Keratinocyte (primary cell): ENCODE measurements around the gene HLX. TPM values are rescaled to one million over a fixed set of nuclear protein-coding genes. Genes with fewer than 3 reads are reported as not detected.

Source experiments
- DNase-seq: peaks from one replicate; pipeline ENCODE4 v3.0.0-alpha.2; 2011; ENCODE audit warnings: low read depth, missing footprints, low spot score
- FAIRE-seq: peaks from 2 replicates; lab custom pipeline; 2011; peaks lifted over from hg19 to GRCh38; lab: Jason Lieb, UNC
- H2AFZ ChIP-seq: 2 replicates; pipeline ENCODE4 v1.6.0; 2012; ENCODE audit warnings: low read length, control low read depth, inconsistent platforms; ENCODE audit not compliant: control insufficient read depth
- H3K27ac ChIP-seq: 2 replicates; pipeline ENCODE4 v1.5.1; 2011; ENCODE audit warnings: low read length; ENCODE audit not compliant: control insufficient read depth, insufficient read depth
- H3K27me3 ChIP-seq: 3 replicates; pipeline ENCODE4 v1.6.0; 2011; ENCODE audit warnings: low read length; ENCODE audit not compliant: control insufficient read depth, insufficient read depth; ENCODE audit errors: extremely low read depth
- H3K36me3 ChIP-seq, 2 experiments: 2 replicates in 1 of 2; 3 replicates in 1 of 2; pipeline ENCODE4 v1.5.1; 2011; ENCODE audit warnings: low read length in 2 of 2, mild to moderate bottlenecking in 1 of 2; ENCODE audit not compliant: control insufficient read depth in 2 of 2, insufficient read depth in 2 of 2; ENCODE audit errors: extremely low read depth in 1 of 2
- H3K4me1 ChIP-seq: 3 replicates; pipeline ENCODE4 v1.5.1; 2011; ENCODE audit warnings: low read length; ENCODE audit not compliant: control insufficient read depth, insufficient read depth; ENCODE audit errors: extremely low read depth
- H3K4me2 ChIP-seq: 3 replicates; pipeline ENCODE4 v1.6.0; 2011; ENCODE audit warnings: low read depth, low read length; ENCODE audit not compliant: control insufficient read depth, insufficient read depth; ENCODE audit errors: extremely low read depth
- H3K4me3 ChIP-seq, 3 experiments: fragments of 200-600 bp in 1 of 3; sonication (generic) in 1 of 3; 2 replicates in 2 of 3; 3 replicates in 1 of 3; pipeline ENCODE4 v1.5.1; 2011 to 2016; ENCODE audit warnings: low read length in 3 of 3, mild to moderate bottlenecking in 3 of 3, control low read depth in 2 of 3, inconsistent platforms in 1 of 3, low read depth in 1 of 3, mixed read lengths in 1 of 3, mixed run types in 1 of 3, moderate library complexity in 1 of 3; ENCODE audit not compliant: control insufficient read depth in 2 of 3, insufficient read depth in 2 of 3; ENCODE audit errors: extremely low read depth in 1 of 3
- H3K79me2 ChIP-seq: 2 replicates; pipeline ENCODE4 v1.6.0; 2012; ENCODE audit warnings: low read length; ENCODE audit not compliant: control insufficient read depth, insufficient read depth
- H3K9ac ChIP-seq: 3 replicates; pipeline ENCODE4 v1.6.0; 2011; ENCODE audit warnings: low read length; ENCODE audit not compliant: control insufficient read depth, insufficient read depth; ENCODE audit errors: extremely low read depth
- H3K9me1 ChIP-seq: 3 replicates; pipeline ENCODE4 v1.6.0; 2011; ENCODE audit warnings: low read length; ENCODE audit not compliant: control insufficient read depth, insufficient read depth; ENCODE audit errors: extremely low read depth
- H3K9me3 ChIP-seq: 2 replicates; pipeline ENCODE4 v1.5.1; 2012; ENCODE audit warnings: low read depth, low read length; ENCODE audit not compliant: control insufficient read depth
- H4K20me1 ChIP-seq: 3 replicates; pipeline ENCODE4 v1.6.0; 2011; ENCODE audit warnings: low read length; ENCODE audit not compliant: control insufficient read depth, insufficient read depth; ENCODE audit errors: extremely low read depth
- EZH2 ChIP-seq: IDR thresholded peaks from one replicate; pipeline ENCODE4 v1.6.1; 2012; ENCODE audit warnings: inconsistent platforms, mild to moderate bottlenecking, low read length, moderate library complexity
- dilution Hi-C: fragments of 300-500 bp; cut with MboI; formaldehyde crosslinking; loops from one replicate; pipeline ENCODE4 v1.7.0; 2020; ENCODE audit warnings: low sequenced_read_pairs; ENCODE audit not compliant: extremely low pct_ligation_motif_present
- polyA minus RNA-seq, 3 experiments: library from RNA; depleted of rRNA, polyadenylated mRNA; stranded (reverse); fragments of >200 nt; gene quantifications; 1 replicate in 1 of 3; 2 replicates in 1 of 3; 3 replicates in 1 of 3; pipeline ENCODE4 v1.2.3, GENCODE V29; 2011
- polyA plus RNA-seq, 5 experiments: library from polyadenylated mRNA; depleted of rRNA in 3 of 5; stranded (reverse) in 3 of 5; stranded (forward) in 1 of 5; unstranded in 1 of 5; fragments of >200 nt; gene quantifications; 1 replicate in 1 of 5; 2 replicates in 3 of 5; 3 replicates in 1 of 5; pipeline versions ENCODE4 v1.2.1 to v1.2.3, GENCODE V29; 2011 to 2012; ENCODE audit warnings: missing spikeins in 2 of 5, low read depth in 1 of 5, low replicate concordance in 1 of 5
- TF ChIP-seq, protein P1 (sequence below), 3 experiments: IDR thresholded peaks in 1 of 3; conservative IDR thresholded peaks in 1 of 3; optimal IDR thresholded peaks in 1 of 3; 2 replicates in 2 of 3; 3 replicates in 1 of 3; pipeline versions ENCODE3 to v1.5.1; 2011; ENCODE audit warnings: low read length in 3 of 3, mild to moderate bottlenecking in 3 of 3, moderate library complexity in 2 of 3, control low read depth in 1 of 3, inconsistent platforms in 1 of 3; ENCODE audit not compliant: insufficient read depth in 2 of 3; ENCODE audit errors: extremely low read depth in 1 of 3

The HLX gene, protein sequence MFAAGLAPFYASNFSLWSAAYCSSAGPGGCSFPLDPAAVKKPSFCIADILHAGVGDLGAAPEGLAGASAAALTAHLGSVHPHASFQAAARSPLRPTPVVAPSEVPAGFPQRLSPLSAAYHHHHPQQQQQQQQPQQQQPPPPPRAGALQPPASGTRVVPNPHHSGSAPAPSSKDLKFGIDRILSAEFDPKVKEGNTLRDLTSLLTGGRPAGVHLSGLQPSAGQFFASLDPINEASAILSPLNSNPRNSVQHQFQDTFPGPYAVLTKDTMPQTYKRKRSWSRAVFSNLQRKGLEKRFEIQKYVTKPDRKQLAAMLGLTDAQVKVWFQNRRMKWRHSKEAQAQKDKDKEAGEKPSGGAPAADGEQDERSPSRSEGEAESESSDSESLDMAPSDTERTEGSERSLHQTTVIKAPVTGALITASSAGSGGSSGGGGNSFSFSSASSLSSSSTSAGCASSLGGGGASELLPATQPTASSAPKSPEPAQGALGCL
- polyA plus RNA-seq, result not detected in 3 replicates
- not detected for polyA plus RNA-seq (2011; ENCODE audit: low read depth)
- not detected in 2 replicates for polyA plus RNA-seq (2011; cell fraction: cytosol; rRNA removed)
- not detected in 2 replicates for polyA plus RNA-seq (2011; cell fraction: nucleus; rRNA removed)
- not detected in 2 replicates for polyA plus RNA-seq (2012; ENCODE audit: low replicate concordance)
- not detected in 3 replicates for polyA minus RNA-seq
- not detected for polyA minus RNA-seq (2011; cell fraction: cytosol; rRNA and poly(A)+ RNA removed)
- not detected in 2 replicates for polyA minus RNA-seq (2011; cell fraction: nucleus; rRNA and poly(A)+ RNA removed)

- no peak for DNase-seq
- no peak for FAIRE-seq
Measured at GRCh38 chr1:220879076-220879508, at the start of gene HLX. HLX (plus strand) TSS chr1:220879443; CDS start chr1:220879858, 415 bp downstream.

GRCh38 chr1:220833436-220833835 is 45.8 kb upstream of the HLX start:
- H3K4me3 ChIP-seq, result no peak overlapping the region
- dilution Hi-C loops, result no loop called here
- no peaks in the 10 kb centered on the region for H3K9me3 ChIP-seq
- no peak overlapping the region for H3K9ac ChIP-seq
- H4K20me1 ChIP-seq, result no peaks in the 10 kb centered on the region
- FAIRE-seq, result no peak
- no peaks in the 10 kb centered on the region for H3K36me3 ChIP-seq
- no peak overlapping the region for H2AFZ ChIP-seq
- no peak for DNase-seq
- no peaks in the 10 kb centered on the region for H3K4me1 ChIP-seq
- H3K79me2 ChIP-seq, result no peaks in the 10 kb centered on the region
- no peak overlapping the region for H3K4me2 ChIP-seq
- H3K9me1 ChIP-seq, result no peaks in the 10 kb centered on the region
- no peaks in the 10 kb centered on the region for H3K27me3 ChIP-seq
- no peak overlapping the region for H3K27ac ChIP-seq
- TF ChIP-seq EZH2, result no peak
- TF ChIP-seq, protein P1, sequence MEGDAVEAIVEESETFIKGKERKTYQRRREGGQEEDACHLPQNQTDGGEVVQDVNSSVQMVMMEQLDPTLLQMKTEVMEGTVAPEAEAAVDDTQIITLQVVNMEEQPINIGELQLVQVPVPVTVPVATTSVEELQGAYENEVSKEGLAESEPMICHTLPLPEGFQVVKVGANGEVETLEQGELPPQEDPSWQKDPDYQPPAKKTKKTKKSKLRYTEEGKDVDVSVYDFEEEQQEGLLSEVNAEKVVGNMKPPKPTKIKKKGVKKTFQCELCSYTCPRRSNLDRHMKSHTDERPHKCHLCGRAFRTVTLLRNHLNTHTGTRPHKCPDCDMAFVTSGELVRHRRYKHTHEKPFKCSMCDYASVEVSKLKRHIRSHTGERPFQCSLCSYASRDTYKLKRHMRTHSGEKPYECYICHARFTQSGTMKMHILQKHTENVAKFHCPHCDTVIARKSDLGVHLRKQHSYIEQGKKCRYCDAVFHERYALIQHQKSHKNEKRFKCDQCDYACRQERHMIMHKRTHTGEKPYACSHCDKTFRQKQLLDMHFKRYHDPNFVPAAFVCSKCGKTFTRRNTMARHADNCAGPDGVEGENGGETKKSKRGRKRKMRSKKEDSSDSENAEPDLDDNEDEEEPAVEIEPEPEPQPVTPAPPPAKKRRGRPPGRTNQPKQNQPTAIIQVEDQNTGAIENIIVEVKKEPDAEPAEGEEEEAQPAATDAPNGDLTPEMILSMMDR (optimal IDR thresholded peaks at IDR 0.05 in 1 of 3, IDR thresholded peaks at IDR 0.05 in 1 of 3, conservative IDR thresholded peaks at IDR 0.05 in 1 of 3; ENCODE audit: extremely low read depth in 1 of 3, insufficient read depth in 2 of 3, low read length in 3 of 3), result no peak

More at GRCh38 chr1:220879076-220879508, at the start of gene HLX:
- Histone ChIP-seq H3K27ac (no peak within 1 kb of the TSS), H3K79me2 (no peaks in the 10 kb centered on the region), H4K20me1 (no peaks in the 10 kb centered on the region), H3K36me3 (no peaks in the 10 kb centered on the region), H3K4me3 (peak within 1 kb of the TSS; percentile 47 to 61 (median 61)), H3K27me3 (peaks cover 84% of the 10 kb centered on the region), H3K9me1 (no peaks in the 10 kb centered on the region), H3K9ac (no peak within 1 kb of the TSS), H3K4me2 (peak within 1 kb of the TSS; percentile 69), H2AFZ (peak within 1 kb of the TSS; percentile 51), H3K9me3 (peaks cover 2% of the 10 kb centered on the region), H3K4me1 (peaks cover 10% of the 10 kb centered on the region)
- TF ChIP-seq, protein P1 (optimal IDR thresholded peaks at IDR 0.05 in 1 of 3, IDR thresholded peaks at IDR 0.05 in 1 of 3, conservative IDR thresholded peaks at IDR 0.05 in 1 of 3; ENCODE audit: extremely low read depth in 1 of 3, insufficient read depth in 2 of 3, low read length in 3 of 3), result no peak
- TF ChIP-seq EZH2, result peak; percentile 18
- dilution Hi-C loops, result no loop called here
